ENCODE data around the gene MAB21L1. TPM values are rescaled to one million over a fixed set of nuclear protein-coding genes. Genes with fewer than 3 reads are reported as not detected.

The MAB21L1 gene
- total RNA-seq, 1 experiment from 2014 or later, result not detected

GRCh38 chr13:35500144-35500543 lies 23.7 kb upstream of the MAB21L1 start:
- H4K20me1 ChIP-seq (ENCODE audit: insufficient read depth), result no peaks in the 10 kb centered on the region
- CTCF ChIA-PET, result no interaction called here
- no peaks in the 10 kb centered on the region for H3K9me2 ChIP-seq (ENCODE audit: insufficient read depth)
- H2AFZ ChIP-seq (ENCODE audit: low read depth, low read length, poor library complexity, severe bottlenecking), result no peak overlapping the region
- no peaks in the 10 kb centered on the region for H3K27me3 ChIP-seq (ENCODE audit: insufficient read depth, low read length)
- BruUV-seq (replicated peaks), result no TSS peak
- DNase-seq (ENCODE audit: low read depth, low spot score) (no peak), ATAC-seq (no peak)
- H3K9ac ChIP-seq (ENCODE audit: low read length), result no peak overlapping the region
- no peaks in the 10 kb centered on the region for H3K9me3 ChIP-seq (ENCODE audit: control insufficient read depth in 1 of 2, insufficient read depth in 1 of 2, low read depth in 1 of 2, low read length in 2 of 2)
- no peaks in the 10 kb centered on the region for H3K79me2 ChIP-seq (ENCODE audit: insufficient read depth, low read length)
- H3K27ac ChIP-seq (ENCODE audit: low read depth, low read length), result no peak overlapping the region
- no peaks in the 10 kb centered on the region for H3K36me3 ChIP-seq (ENCODE audit: control insufficient read depth in 1 of 2, insufficient read depth in 2 of 2, low read length in 2 of 2)
- POLR2A ChIA-PET, result no interaction called here
- no peak overlapping the region for H3K4me3 ChIP-seq (replicated peaks in 1 of 2; ENCODE audit: low read depth in 1 of 2, low read length in 2 of 2)
- TF ChIP-seq RAD21 (IDR thresholded peaks at IDR 0.05; ENCODE audit: low read depth) (no peak), MAX (IDR thresholded peaks at IDR 0.05) (no peak), ZFX (IDR thresholded peaks at IDR 0.05) (no peak), ELF1 (IDR thresholded peaks at IDR 0.05; ENCODE audit: borderline replicate concordance, low read depth) (no peak), CBX3 (IDR thresholded peaks at IDR 0.05; ENCODE audit: low read depth) (no peak), SRF (IDR thresholded peaks at IDR 0.05; ENCODE audit: low read depth) (no peak), CTCF (IDR thresholded peaks at IDR 0.05 in 2 of 3, conservative IDR thresholded peaks at IDR 0.05 in 1 of 3; ENCODE audit: borderline replicate concordance in 1 of 3, insufficient read depth in 1 of 3, low read depth in 2 of 3, low read length in 2 of 3) (no peak), YY1 (IDR thresholded peaks at IDR 0.05; ENCODE audit: extremely low read depth, insufficient replicate concordance, low read depth, low read length) (no peak), SIN3A (IDR thresholded peaks at IDR 0.05; ENCODE audit: low read depth) (no peak), REST (IDR thresholded peaks at IDR 0.05; ENCODE audit: low read depth) (no peak)
- no peaks in the 10 kb centered on the region for H3K4me1 ChIP-seq (ENCODE audit: control insufficient read depth in 1 of 2, insufficient read depth in 2 of 2, low read length in 2 of 2)
- H3K4me2 ChIP-seq (ENCODE audit: low read length), result no peak overlapping the region
- RAD21 ChIA-PET (ENCODE audit: low non-redundant PET in 1 of 2, low total read pairs in 2 of 2, uncharacterized antibody in 2 of 2, unreplicated experiment in 2 of 2), result no interaction called here
- intact Hi-C loops (cut with micrococcal nuclease), result no loop called here
